ENCODE results near the gene SUCLG1. TPM values are rescaled to one million over a fixed set of nuclear protein-coding genes. Genes with fewer than 3 reads are reported as not detected.

Gene SUCLG1
- total RNA-seq, 1 donor from 2014 or later: 81.2 TPM

GRCh38 chr2:84394628-84395027, 64.5 kb downstream of the SUCLG1 start:
- no peak overlapping the region for H3K4me3 Mint-ChIP-seq
- TF ChIP-seq CTCF (conservative IDR thresholded peaks at IDR 0.05): no peak
- H3K27me3 Mint-ChIP-seq: no peaks in the 10 kb centered on the region
- no peaks in the 10 kb centered on the region for H3K9me3 Mint-ChIP-seq
- no peaks in the 10 kb centered on the region for H3K4me1 Mint-ChIP-seq (ENCODE audit: unreplicated experiment)
- no peak for DNase-seq (ENCODE audit: extremely low spot score, unreplicated experiment)
- H3K27ac Mint-ChIP-seq: no peak overlapping the region
- H3K36me3 Mint-ChIP-seq: no peaks in the 10 kb centered on the region

- no peaks in the 10 kb centered on the region for H3K9me3 Mint-ChIP-seq
- no peak for DNase-seq (ENCODE audit: extremely low spot score, unreplicated experiment)
- H3K27ac Mint-ChIP-seq: no peak overlapping the region
- H3K27me3 Mint-ChIP-seq: no peaks in the 10 kb centered on the region
- no peaks in the 10 kb centered on the region for H3K36me3 Mint-ChIP-seq
- no peak for TF ChIP-seq CTCF (conservative IDR thresholded peaks at IDR 0.05)
- H3K4me1 Mint-ChIP-seq (ENCODE audit: unreplicated experiment): no peaks in the 10 kb centered on the region
- no peak overlapping the region for H3K4me3 Mint-ChIP-seq
Observed at GRCh38 chr2:84393829-84394228, 65.3 kb downstream of the SUCLG1 start.

GRCh38 chr2:84389794-84390193, 69.3 kb downstream of the SUCLG1 start:
- no peak for DNase-seq (ENCODE audit: extremely low spot score, unreplicated experiment)
- Mint-ChIP-seq H3K4me1 (ENCODE audit: unreplicated experiment) (peaks cover 6% of the 10 kb centered on the region), H3K36me3 (no peaks in the 10 kb centered on the region), H3K4me3 (no peak overlapping the region), H3K9me3 (no peaks in the 10 kb centered on the region), H3K27ac (no peak overlapping the region), H3K27me3 (peaks cover 3% of the 10 kb centered on the region)
- no peak for TF ChIP-seq CTCF (conservative IDR thresholded peaks at IDR 0.05)

GRCh38 chr2:84388921-84389490, 70.1 kb downstream of the SUCLG1 start:
- Mint-ChIP-seq H3K4me3 (no peak overlapping the region), H3K36me3 (no peaks in the 10 kb centered on the region), H3K9me3 (no peaks in the 10 kb centered on the region), H3K4me1 (ENCODE audit: unreplicated experiment) (peaks cover 6% of the 10 kb centered on the region), H3K27ac (no peak overlapping the region), H3K27me3 (peaks cover 3% of the 10 kb centered on the region)
- no peak for DNase-seq (ENCODE audit: extremely low spot score, unreplicated experiment)
- no peak for TF ChIP-seq CTCF (conservative IDR thresholded peaks at IDR 0.05)

- peaks cover 3% of the 10 kb centered on the region for H3K27me3 Mint-ChIP-seq
- TF ChIP-seq CTCF (conservative IDR thresholded peaks at IDR 0.05): no peak
- no peaks in the 10 kb centered on the region for H3K36me3 Mint-ChIP-seq
- DNase-seq (ENCODE audit: extremely low spot score, unreplicated experiment): no peak
- H3K4me3 Mint-ChIP-seq: no peak overlapping the region
- no peak overlapping the region for H3K27ac Mint-ChIP-seq
- peaks cover 6% of the 10 kb centered on the region for H3K4me1 Mint-ChIP-seq (ENCODE audit: unreplicated experiment)
- H3K9me3 Mint-ChIP-seq: no peaks in the 10 kb centered on the region
Observed at GRCh38 chr2:84388133-84388532, 70.9 kb downstream of the SUCLG1 start.
